GM18870 (cell line): ENCODE measurements around the gene ZSWIM7.
"Not testable (repeated sequence)": the region's sequence is repeated elsewhere in the genome, so short reads cannot be mapped to it uniquely, and the experiment has no call there.

Source experiments
- ATAC-seq: cut with Tn5 transposase; IDR thresholded peaks from one replicate; pipeline ENCODE4 v1.9.1; 2021; ENCODE audit warnings: moderate library complexity; ENCODE audit not compliant: unreplicated experiment

The ZSWIM7 gene

DNA sequence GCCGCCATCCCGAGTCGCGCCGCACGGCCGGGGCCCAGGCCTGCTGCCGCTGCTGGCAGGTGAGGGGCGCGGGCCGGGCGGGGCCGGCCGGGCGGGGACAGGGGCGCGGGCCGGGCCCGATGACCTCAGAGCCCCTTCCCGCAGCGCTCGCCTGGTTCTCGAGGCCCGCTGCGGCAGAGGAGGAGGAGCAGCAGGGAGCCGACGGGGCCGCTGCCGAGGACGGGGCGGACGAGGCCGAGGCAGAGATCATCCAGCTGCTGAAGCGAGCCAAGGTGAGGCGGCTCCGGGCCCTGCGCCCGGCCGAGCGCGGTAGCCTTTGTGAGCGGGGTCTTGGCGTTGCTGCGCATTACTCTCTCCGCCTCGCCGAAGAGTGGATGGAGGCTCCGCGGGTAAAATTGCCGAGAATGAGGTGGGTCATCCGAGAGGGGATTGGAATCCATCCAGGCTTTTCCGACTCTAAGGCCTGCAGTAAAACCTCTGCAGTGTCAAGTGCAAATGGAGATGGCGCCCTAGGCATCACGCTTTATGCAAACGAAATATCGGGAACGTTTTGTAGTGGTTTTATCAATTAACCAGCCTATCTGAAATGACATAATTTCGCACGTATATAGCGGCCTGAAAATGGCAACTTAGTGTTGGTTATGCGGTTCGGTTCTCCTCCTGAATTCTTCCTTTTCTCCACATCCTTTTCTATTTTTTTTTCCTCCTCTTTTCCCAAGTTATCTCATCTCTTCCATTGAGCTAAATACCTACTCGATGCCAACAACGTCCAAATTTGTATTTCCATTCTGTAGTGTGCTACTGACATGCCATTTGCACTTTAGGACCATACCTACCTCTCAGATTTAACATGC is 697 bp upstream of the ZSWIM7 start:
- ATAC-seq = peak; percentile 10

DNA sequence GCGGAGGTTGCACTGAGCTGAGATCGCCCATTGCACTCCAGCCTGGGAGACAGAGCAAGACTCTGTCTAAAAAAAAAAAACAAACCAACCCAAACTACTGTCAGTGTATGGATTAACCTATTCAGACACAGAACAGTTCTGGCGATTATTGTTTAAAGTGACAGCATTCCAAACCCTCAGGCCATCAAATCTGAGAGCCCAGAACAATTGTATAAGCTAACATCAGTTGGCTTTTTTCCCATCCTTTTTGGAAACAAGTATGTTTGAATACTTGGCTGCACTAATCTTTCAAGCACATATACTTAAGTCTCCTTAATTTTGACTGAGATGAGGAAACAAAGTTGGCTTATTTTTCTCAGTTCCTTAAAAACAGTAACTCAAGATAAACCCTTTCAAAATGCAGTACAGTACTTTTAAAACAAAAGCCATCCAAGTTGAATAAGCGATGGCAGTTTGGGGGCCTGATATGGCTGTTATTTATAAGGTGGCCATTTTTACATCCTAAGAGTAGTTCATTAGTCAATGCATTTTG is 1.4 kb downstream of the ZSWIM7 start:
- ATAC-seq = no peak

- no peak for ATAC-seq
These were observed 3.2 kb downstream of the ZSWIM7 start for GRCh38 chr17:15996322-15996721.

- ATAC-seq = no peak
These were observed 17.6 kb downstream of the ZSWIM7 start for GRCh38 chr17:15981646-15982580.

GRCh38 chr17:15981208-15981607 is 18.3 kb downstream of the ZSWIM7 start:
- peak; percentile 84 for ATAC-seq

GRCh38 chr17:15979013-15979412 is 20.5 kb downstream of the ZSWIM7 start:
- not testable (repeated sequence) for ATAC-seq

DNA sequence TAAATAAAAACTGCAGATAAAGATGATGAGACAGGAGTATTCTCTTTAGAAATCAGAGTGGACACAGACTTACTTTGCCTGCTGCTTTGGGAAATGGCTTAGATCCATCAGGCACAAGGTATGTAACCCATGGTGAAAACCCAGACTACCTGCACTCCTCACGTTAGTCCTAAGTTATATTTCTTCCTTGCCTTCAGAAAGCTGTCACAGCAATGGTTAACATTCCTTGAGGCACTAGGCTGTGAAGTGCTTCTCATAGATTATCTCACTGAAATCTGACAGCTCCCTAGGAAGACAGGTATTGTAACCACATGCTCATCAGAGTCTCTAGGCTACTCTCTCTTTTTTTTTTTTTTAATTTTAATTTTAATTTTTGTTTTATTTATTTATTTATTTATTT is 20.9 kb downstream of the ZSWIM7 start:
- ATAC-seq = no peak

GRCh38 chr17:15977894-15978293 is 21.6 kb downstream of the ZSWIM7 start:
- no peak for ATAC-seq

DNA sequence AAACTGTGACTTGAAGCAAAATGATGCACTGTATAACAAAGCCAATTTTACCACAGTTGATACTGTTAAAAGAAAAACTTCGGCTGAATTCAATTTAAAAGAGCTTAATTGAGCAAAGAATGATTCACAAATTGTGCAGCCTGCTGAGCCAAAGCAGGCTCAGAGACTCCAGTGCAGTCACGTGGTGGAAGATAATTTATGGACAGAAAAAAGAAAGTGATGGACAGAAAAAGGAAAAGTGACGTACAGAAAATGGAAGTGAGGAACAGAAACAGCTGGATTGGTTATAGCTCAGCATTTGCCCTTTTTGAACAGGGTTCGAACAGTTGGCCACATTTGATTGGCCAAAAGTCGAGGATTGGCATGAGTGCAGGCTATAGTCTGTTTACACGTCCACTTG is 25.7 kb downstream of the ZSWIM7 start:
- no peak for ATAC-seq

DNA sequence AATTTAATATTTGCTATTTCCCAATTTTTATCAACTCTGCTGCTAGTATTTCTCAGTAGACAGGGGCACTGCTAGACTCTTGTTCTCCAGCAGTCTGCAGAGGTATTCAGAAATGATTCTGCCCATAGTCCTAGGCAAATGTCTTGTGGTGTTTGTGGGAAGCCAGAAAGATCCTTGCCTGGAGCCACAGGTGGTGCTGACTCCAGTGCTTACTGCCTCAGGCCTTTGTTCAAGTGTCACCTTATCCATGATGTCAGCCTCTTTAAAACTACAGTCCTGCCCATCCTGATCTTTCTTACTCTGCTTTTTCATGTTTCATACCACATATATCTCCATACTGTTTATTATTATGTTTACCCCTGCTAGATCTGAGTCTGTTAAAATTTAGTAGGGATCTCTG is 26.5 kb downstream of the ZSWIM7 start:
- no peak for ATAC-seq

GRCh38 chr17:15972497-15972951 is 27.0 kb downstream of the ZSWIM7 start:
- ATAC-seq = no peak

- ATAC-seq = no peak
These were observed 27.6 kb downstream of the ZSWIM7 start for GRCh38 chr17:15971882-15972281.

GRCh38 chr17:15971098-15971678 is 28.3 kb downstream of the ZSWIM7 start:
- no peak for ATAC-seq

- no peak for ATAC-seq
These were observed 29.0 kb downstream of the ZSWIM7 start for GRCh38 chr17:15970500-15970899.

GRCh38 chr17:15969463-15969862 is 30.0 kb downstream of the ZSWIM7 start:
- no peak for ATAC-seq

GRCh38 chr17:15967706-15968399 is 31.7 kb downstream of the ZSWIM7 start:
- ATAC-seq = no peak

DNA sequence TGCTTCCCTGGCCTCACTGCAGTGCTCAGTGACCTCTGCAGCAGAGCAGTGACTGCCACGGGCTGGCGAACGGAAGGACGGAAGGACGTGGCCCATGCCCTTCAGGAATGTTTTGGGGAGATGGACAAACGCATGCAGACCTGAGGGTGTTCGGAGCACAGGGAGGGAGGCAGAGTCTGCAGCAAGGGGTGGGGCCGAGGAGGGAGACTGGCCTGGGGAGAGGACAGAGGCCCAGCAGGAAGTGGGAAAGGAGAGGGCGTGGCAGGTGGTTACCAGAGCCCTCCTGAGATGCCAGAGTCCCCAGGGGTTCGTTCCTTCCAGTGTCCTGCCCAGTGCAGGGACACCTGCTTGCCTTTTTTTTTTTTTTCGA is 32.6 kb downstream of the ZSWIM7 start:
- ATAC-seq = no peak

- ATAC-seq = no peak
These were observed 33.2 kb downstream of the ZSWIM7 start for GRCh38 chr17:15966183-15966878.

GRCh38 chr17:15965528-15965927 is 34.0 kb downstream of the ZSWIM7 start:
- ATAC-seq = no peak

- ATAC-seq = no peak
These were observed 35.8 kb downstream of the ZSWIM7 start for GRCh38 chr17:15963670-15964110.
